Posterior vena cava (tissue), 2 donors: ENCODE measurements around the gene C1orf21. TPM values are rescaled to one million over a fixed set of nuclear protein-coding genes. Genes with fewer than 3 reads are reported as not detected.

Source experiments
- DNase-seq: peaks from one replicate; pipeline ENCODE4 v3.0.0-alpha.2; 2020; ENCODE audit warnings: low spot score
- intact Hi-C, 2 donors: fragments of 100-400 bp; cut with DNase I; formaldehyde crosslinking; loops; one replicate each; pipeline versions ENCODE4 v1.14.1 to v1.14.2; 2022 to 2023
- total RNA-seq, 2 donors: library from RNA; stranded (reverse); fragmentation: NEBNext Ultra II Directional; extraction: Animal tissue kit (Norgen Biotek cat#: 25700); gene quantifications; one replicate each; pipeline ENCODE4 v1.2.1, GENCODE V29; 2021
- donor health status: DM: yes; HTN: yes; CAD: no.
- donor health status: DM: yes; HTN: yes; CAD: no.

C1orf21 gene
- total RNA-seq, 2 donors from 2014 or later = 64.5 to 69.3 TPM

GRCh38 chr1:184648160-184648855, 261.5 kb downstream of the C1orf21 start:
- no peak for DNase-seq
- intact Hi-C loops = no loop called here

GRCh38 chr1:184648856-184649201, 262.0 kb downstream of the C1orf21 start:
- intact Hi-C loops = no loop called here
- DNase-seq = no peak

GRCh38 chr1:184649451-184649888, 262.6 kb downstream of the C1orf21 start:
- no peak for DNase-seq
- intact Hi-C loops = no loop called here

- no peak for DNase-seq
- intact Hi-C loops = no loop called here
Observed at GRCh38 chr1:184650177-184650866, 263.5 kb downstream of the C1orf21 start.

GRCh38 chr1:184655185-184655584, 268.4 kb downstream of the C1orf21 start:
- intact Hi-C loops = no loop called here
- DNase-seq = no peak

GRCh38 chr1:184656221-184656620, 269.4 kb downstream of the C1orf21 start:
- no peak for DNase-seq
- intact Hi-C loops = no loop called here

GRCh38 chr1:184658055-184658454, 271.2 kb downstream of the C1orf21 start:
- intact Hi-C loops = no loop called here
- no peak for DNase-seq

- intact Hi-C loops = no loop called here
Observed at GRCh38 chr1:184660462-184661191, 273.8 kb downstream of the C1orf21 start.

GRCh38 chr1:184661801-184662200, 275.0 kb downstream of the C1orf21 start:
- intact Hi-C loops = no loop called here
- no peak for DNase-seq

More at GRCh38 chr1:184660462-184661191, 273.8 kb downstream of the C1orf21 start:
- no peak for DNase-seq

- peak; percentile 93 for DNase-seq
- intact Hi-C loops = no loop called here
Observed at GRCh38 chr1:184664042-184664660, 277.3 kb downstream of the C1orf21 start.

GRCh38 chr1:184664661-184665060, 277.8 kb downstream of the C1orf21 start:
- no peak for DNase-seq

GRCh38 chr1:184665360-184665759, 278.5 kb downstream of the C1orf21 start:
- no peak for DNase-seq
- intact Hi-C loops = no loop called here

More at GRCh38 chr1:184664661-184665060, 277.8 kb downstream of the C1orf21 start:
- intact Hi-C loops = no loop called here

- DNase-seq = no peak
- intact Hi-C loops = no loop called here
Observed at GRCh38 chr1:184669391-184669790, 282.6 kb downstream of the C1orf21 start.

GRCh38 chr1:184672013-184672726, 285.3 kb downstream of the C1orf21 start:
- intact Hi-C loops = no loop called here
- no peak for DNase-seq

- no peak for DNase-seq
- intact Hi-C loops = no loop called here
Observed at GRCh38 chr1:184673305-184673704, 286.5 kb downstream of the C1orf21 start.

- intact Hi-C loops = no loop called here
- DNase-seq = no peak
Observed at GRCh38 chr1:184677344-184677743, 290.5 kb downstream of the C1orf21 start.
